Prostate gland (tissue), 2 donors: ENCODE results near the gene NLRP13. TPM values are rescaled to one million over a fixed set of nuclear protein-coding genes. Genes with fewer than 3 reads are reported as not detected.

Experiments used
- DNase-seq: peaks from one replicate; pipeline ENCODE4 v3.0.0-alpha.2; 2019; ENCODE audit warnings: low spot score
- H3K27ac ChIP-seq, 2 donors: fragments of 200-600 bp; sonication (generic); 2 replicates each; pipeline ENCODE4 v1.5.1; 2017 to 2019
- H3K27me3 ChIP-seq: fragments of 200-600 bp; sonication (generic); replicated peaks from 2 replicates; pipeline ENCODE4 v1.5.1; 2019; ENCODE audit not compliant: insufficient read depth
- H3K36me3 ChIP-seq, 2 donors: fragments of 200-600 bp; sonication (generic); 1 replicate in 1 of 2; 2 replicates in 1 of 2; pipeline versions ENCODE4 v1.5.1 to v1.8.1; 2017 to 2019
- H3K4me1 ChIP-seq: fragments of 200-600 bp; sonication (generic); replicated peaks from 2 replicates; pipeline ENCODE4 v1.5.1; 2019
- H3K4me3 ChIP-seq, 2 donors: fragments of 200-600 bp; sonication (generic); 2 replicates each; pipeline ENCODE4 v1.5.1; 2017 to 2019
- H3K9me3 ChIP-seq: fragments of 200-600 bp; sonication (generic); 2 replicates; pipeline ENCODE4 v1.5.1; 2017
- POLR2A ChIP-seq: fragments of 450-650 bp; IDR thresholded peaks from one replicate; pipeline ENCODE4 v1.6.1; 2016; ENCODE audit warnings: antibody characterized with exemption, mild to moderate bottlenecking
- POLR2AphosphoS5 ChIP-seq: sonication (generic); formaldehyde crosslinking; IDR thresholded peaks from one replicate; pipeline ENCODE4 v1.6.1; 2017; ENCODE audit warnings: antibody characterized with exemption
- WGBS: methylation state at CpG from one replicate; pipeline ENCODE4 v1.1.5; 2018; 5-methylcytosine and 5-hydroxymethylcytosine counted together
- intact Hi-C: fragments of 100-400 bp; cut with DNase I; formaldehyde crosslinking; loops from one replicate; pipeline ENCODE4 v1.14.2; 2022
- total RNA-seq, 2 donors: library from RNA; depleted of rRNA; stranded (reverse); fragments of >200 nt; gene quantifications; one replicate each; pipeline ENCODE4 v1.1.0, GENCODE V29; 2016
- TF ChIP-seq, protein P1 (sequence below), 4 experiments: fragments of 200-600 bp in 2 of 4; fragments of 450-650 bp in 2 of 4; sonication (generic) in 2 of 4; IDR thresholded peaks; 1 replicate in 3 of 4; 2 replicates in 1 of 4; pipeline ENCODE4 v1.5.1; 2016 to 2019; ENCODE audit warnings: antibody characterized with exemption in 4 of 4, mild to moderate bottlenecking in 2 of 4, moderate library complexity in 2 of 4

Gene NLRP13
- total RNA-seq, 2 donors from 2014 or later, result not detected

DNA sequence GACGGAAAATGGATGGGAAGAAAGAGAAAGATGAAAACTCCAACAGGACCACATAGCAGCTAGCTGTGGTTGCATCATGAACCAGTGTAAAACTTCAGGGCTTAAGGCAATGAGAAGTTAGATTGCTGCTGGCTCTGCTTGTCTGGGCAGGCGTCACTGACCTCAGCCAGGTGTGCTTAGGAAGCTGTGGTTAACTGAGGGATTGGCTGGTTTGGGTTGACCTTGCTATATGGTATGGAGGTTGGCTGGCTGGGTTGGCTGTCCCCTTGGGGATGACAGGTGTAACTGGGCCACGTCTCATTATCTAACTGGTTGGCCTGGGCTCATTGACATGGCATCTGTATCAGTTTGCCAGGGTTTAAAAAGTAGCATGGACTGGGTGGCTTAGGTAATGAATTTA lies 54.9 kb downstream of the NLRP13 start:
- WGBS, result 78% methylated on average over 3 of the region's 3 CpGs
- H3K9me3 ChIP-seq, result no peaks in the 10 kb centered on the region
- TF ChIP-seq, protein P1, sequence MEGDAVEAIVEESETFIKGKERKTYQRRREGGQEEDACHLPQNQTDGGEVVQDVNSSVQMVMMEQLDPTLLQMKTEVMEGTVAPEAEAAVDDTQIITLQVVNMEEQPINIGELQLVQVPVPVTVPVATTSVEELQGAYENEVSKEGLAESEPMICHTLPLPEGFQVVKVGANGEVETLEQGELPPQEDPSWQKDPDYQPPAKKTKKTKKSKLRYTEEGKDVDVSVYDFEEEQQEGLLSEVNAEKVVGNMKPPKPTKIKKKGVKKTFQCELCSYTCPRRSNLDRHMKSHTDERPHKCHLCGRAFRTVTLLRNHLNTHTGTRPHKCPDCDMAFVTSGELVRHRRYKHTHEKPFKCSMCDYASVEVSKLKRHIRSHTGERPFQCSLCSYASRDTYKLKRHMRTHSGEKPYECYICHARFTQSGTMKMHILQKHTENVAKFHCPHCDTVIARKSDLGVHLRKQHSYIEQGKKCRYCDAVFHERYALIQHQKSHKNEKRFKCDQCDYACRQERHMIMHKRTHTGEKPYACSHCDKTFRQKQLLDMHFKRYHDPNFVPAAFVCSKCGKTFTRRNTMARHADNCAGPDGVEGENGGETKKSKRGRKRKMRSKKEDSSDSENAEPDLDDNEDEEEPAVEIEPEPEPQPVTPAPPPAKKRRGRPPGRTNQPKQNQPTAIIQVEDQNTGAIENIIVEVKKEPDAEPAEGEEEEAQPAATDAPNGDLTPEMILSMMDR (IDR thresholded peaks at IDR 0.05), result no peak
- TF ChIP-seq POLR2A (no peak), POLR2AphosphoS5 (no peak)
- intact Hi-C loops, result no loop called here
- H3K4me3 ChIP-seq, result no peak overlapping the region
- no peaks in the 10 kb centered on the region for H3K4me1 ChIP-seq
- H3K27me3 ChIP-seq, result no peaks in the 10 kb centered on the region
- no peak overlapping the region for H3K27ac ChIP-seq
- DNase-seq, result no peak
- no peaks in the 10 kb centered on the region for H3K36me3 ChIP-seq

DNA sequence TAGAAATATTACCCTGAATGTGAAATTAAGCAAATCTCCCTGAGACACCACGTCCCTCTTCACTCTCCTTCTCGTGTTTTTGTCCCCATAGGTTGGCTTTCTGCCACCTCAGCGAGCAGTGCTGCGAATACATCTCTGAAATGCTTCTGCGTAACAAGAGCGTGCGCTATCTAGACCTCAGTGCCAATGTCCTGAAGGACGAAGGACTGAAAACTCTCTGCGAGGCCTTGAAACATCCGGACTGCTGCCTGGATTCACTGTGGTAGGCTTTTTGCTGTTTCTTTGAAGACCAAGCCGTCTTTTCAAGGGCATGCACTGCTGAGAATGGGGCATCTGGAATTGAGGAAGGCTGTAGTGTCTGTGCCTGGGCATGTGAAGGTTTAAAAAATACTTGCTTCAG lies 61.4 kb downstream of the NLRP13 start:
- Histone ChIP-seq H3K27ac (no peak overlapping the region), H3K27me3 (no peaks in the 10 kb centered on the region), H3K9me3 (no peaks in the 10 kb centered on the region), H3K36me3 (no peaks in the 10 kb centered on the region), H3K4me3 (no peak overlapping the region), H3K4me1 (no peaks in the 10 kb centered on the region)
- DNase-seq, result no peak
- intact Hi-C loops, result no loop called here
- no peak for TF ChIP-seq POLR2AphosphoS5
- no peak for TF ChIP-seq POLR2A
- TF ChIP-seq, protein P1 (IDR thresholded peaks at IDR 0.05), result no peak
- 92% methylated on average over 11 of the region's 11 CpGs for WGBS

DNA sequence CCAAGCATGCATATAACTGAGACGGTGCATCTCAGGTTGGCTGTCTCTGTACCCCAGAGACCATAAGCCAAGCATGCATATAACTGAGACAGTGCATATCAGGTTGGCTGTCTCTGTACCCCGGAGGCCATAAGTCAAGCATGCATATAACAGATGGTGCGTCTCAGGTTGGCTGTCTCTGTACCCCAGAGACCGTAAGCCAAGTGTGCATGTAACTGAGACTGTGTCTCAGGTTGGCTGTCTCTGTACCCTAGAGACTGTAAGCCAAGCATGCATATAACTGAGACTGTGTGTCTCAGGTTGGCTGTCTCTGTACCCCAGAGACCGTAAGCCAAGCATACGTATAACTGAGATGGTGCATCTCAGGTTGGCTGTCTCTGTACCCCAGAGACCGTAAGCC lies 65.0 kb downstream of the NLRP13 start:
- H3K36me3 ChIP-seq, result no peaks in the 10 kb centered on the region
- H3K9me3 ChIP-seq, result no peaks in the 10 kb centered on the region
- intact Hi-C loops, result no loop called here
- DNase-seq, result no peak
- H3K27me3 ChIP-seq, result no peaks in the 10 kb centered on the region
- no peak for TF ChIP-seq POLR2A
- TF ChIP-seq POLR2AphosphoS5, result no peak
- TF ChIP-seq, protein P1 (IDR thresholded peaks at IDR 0.05), result no peak
- 95% methylated on average over 7 of the region's 7 CpGs for WGBS
- no peaks in the 10 kb centered on the region for H3K4me1 ChIP-seq
- no peak overlapping the region for H3K27ac ChIP-seq
- H3K4me3 ChIP-seq, result no peak overlapping the region

DNA sequence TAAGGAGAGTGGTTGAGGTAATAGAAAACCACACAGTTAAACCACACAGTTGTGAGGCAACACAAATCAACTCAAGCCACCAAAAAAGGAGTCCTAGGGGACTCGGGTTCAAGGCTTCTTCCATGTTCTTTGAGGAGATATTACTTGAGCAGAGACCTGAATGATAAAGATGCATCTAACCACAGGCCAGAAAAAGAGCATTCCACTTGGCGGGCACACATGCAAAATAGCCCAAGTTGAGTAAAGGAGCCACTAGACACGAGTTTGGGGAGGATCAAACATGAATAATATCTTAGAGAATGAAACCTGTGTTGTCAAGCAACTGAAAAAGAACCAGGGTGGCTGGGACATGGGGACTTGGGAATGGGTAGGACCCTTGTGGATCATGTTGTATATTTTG lies 65.6 kb downstream of the NLRP13 start:
- no peaks in the 10 kb centered on the region for H3K36me3 ChIP-seq
- intact Hi-C loops, result no loop called here
- no peak for TF ChIP-seq POLR2A
- TF ChIP-seq, protein P1 (IDR thresholded peaks at IDR 0.05), result no peak
- TF ChIP-seq POLR2AphosphoS5, result no peak
- no peaks in the 10 kb centered on the region for H3K27me3 ChIP-seq
- no peak overlapping the region for H3K27ac ChIP-seq
- WGBS, result 63% methylated on average over 3 of the region's 3 CpGs
- no peak overlapping the region for H3K4me3 ChIP-seq
- no peak for DNase-seq
- no peaks in the 10 kb centered on the region for H3K9me3 ChIP-seq
- H3K4me1 ChIP-seq, result no peaks in the 10 kb centered on the region

DNA sequence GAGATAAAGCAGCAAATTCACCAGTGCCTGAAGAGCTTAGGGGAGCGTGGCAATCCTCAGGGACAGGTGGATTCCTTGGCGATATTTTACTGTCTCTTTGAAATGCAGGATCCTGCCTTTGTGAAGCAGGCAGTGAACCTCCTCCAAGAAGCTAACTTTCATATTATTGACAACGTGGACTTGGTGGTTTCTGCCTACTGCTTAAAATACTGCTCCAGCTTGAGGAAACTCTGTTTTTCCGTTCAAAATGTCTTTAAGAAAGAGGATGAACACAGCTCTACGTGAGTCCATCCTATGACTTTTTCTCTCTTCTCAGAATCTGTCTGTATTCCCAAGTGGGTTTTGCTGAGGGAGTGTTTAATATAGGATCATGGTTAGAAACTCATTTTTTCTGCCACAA lies 73.2 kb downstream of the NLRP13 start:
- DNase-seq, result no peak
- Histone ChIP-seq H3K36me3 (no peaks in the 10 kb centered on the region), H3K4me1 (no peaks in the 10 kb centered on the region), H3K4me3 (no peak overlapping the region), H3K9me3 (no peaks in the 10 kb centered on the region), H3K27me3 (no peaks in the 10 kb centered on the region), H3K27ac (no peak overlapping the region)
- WGBS, result 74% methylated on average over 5 of the region's 5 CpGs
- intact Hi-C loops, result no loop called here
- TF ChIP-seq POLR2A (no peak), POLR2AphosphoS5 (no peak)
- TF ChIP-seq, protein P1 (IDR thresholded peaks at IDR 0.05), result no peak
